ENCODE data around the gene TMEM38B. TPM values are rescaled to one million over a fixed set of nuclear protein-coding genes. Genes with fewer than 3 reads are reported as not detected.

The TMEM38B gene
- total and polyA plus RNA-seq, 2 experiments from 2014 or later, result 9.4 to 14.7 TPM

DNA sequence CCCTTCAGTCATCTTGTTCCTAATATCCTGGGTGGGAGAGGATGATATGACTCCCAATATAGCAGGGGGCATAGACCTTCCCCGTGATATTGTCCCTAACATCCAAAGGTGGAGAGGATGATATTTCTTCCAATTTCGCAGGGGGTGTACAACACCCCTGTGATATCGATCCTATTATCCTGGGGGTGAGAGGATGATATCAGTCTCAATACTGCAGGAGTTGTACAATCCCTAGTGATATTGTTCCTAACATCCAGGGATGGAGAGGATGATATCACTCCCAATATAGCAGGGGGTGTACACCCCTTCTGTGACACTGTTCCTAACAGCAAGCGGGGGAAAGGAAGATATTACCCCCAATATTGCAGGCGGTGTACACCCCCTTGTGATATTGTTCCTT, 122.6 kb downstream of the TMEM38B start (continued):
- TF ChIP-seq, protein P1, sequence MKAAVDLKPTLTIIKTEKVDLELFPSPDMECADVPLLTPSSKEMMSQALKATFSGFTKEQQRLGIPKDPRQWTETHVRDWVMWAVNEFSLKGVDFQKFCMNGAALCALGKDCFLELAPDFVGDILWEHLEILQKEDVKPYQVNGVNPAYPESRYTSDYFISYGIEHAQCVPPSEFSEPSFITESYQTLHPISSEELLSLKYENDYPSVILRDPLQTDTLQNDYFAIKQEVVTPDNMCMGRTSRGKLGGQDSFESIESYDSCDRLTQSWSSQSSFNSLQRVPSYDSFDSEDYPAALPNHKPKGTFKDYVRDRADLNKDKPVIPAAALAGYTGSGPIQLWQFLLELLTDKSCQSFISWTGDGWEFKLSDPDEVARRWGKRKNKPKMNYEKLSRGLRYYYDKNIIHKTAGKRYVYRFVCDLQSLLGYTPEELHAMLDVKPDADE (IDR thresholded peaks at IDR 0.05), result no peak
- TF ChIP-seq, protein P2, sequence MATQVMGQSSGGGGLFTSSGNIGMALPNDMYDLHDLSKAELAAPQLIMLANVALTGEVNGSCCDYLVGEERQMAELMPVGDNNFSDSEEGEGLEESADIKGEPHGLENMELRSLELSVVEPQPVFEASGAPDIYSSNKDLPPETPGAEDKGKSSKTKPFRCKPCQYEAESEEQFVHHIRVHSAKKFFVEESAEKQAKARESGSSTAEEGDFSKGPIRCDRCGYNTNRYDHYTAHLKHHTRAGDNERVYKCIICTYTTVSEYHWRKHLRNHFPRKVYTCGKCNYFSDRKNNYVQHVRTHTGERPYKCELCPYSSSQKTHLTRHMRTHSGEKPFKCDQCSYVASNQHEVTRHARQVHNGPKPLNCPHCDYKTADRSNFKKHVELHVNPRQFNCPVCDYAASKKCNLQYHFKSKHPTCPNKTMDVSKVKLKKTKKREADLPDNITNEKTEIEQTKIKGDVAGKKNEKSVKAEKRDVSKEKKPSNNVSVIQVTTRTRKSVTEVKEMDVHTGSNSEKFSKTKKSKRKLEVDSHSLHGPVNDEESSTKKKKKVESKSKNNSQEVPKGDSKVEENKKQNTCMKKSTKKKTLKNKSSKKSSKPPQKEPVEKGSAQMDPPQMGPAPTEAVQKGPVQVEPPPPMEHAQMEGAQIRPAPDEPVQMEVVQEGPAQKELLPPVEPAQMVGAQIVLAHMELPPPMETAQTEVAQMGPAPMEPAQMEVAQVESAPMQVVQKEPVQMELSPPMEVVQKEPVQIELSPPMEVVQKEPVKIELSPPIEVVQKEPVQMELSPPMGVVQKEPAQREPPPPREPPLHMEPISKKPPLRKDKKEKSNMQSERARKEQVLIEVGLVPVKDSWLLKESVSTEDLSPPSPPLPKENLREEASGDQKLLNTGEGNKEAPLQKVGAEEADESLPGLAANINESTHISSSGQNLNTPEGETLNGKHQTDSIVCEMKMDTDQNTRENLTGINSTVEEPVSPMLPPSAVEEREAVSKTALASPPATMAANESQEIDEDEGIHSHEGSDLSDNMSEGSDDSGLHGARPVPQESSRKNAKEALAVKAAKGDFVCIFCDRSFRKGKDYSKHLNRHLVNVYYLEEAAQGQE (IDR thresholded peaks at IDR 0.05; ENCODE audit: unreplicated experiment), result no peak
- TF ChIP-seq EZH2phosphoT487 (IDR thresholded peaks at IDR 0.05; ENCODE audit: unreplicated experiment), result no peak
- no peak for TF ChIP-seq STAT1 (IDR thresholded peaks at IDR 0.05; ENCODE audit: unreplicated experiment)
- no peak for TF ChIP-seq CREB1 (CRISPR knock-in tag; IDR thresholded peaks at IDR 0.05; ENCODE audit: low read depth)
- TF ChIP-seq JUNB (IDR thresholded peaks at IDR 0.05; ENCODE audit: unreplicated experiment), result no peak
- TF ChIP-seq, protein P3, sequence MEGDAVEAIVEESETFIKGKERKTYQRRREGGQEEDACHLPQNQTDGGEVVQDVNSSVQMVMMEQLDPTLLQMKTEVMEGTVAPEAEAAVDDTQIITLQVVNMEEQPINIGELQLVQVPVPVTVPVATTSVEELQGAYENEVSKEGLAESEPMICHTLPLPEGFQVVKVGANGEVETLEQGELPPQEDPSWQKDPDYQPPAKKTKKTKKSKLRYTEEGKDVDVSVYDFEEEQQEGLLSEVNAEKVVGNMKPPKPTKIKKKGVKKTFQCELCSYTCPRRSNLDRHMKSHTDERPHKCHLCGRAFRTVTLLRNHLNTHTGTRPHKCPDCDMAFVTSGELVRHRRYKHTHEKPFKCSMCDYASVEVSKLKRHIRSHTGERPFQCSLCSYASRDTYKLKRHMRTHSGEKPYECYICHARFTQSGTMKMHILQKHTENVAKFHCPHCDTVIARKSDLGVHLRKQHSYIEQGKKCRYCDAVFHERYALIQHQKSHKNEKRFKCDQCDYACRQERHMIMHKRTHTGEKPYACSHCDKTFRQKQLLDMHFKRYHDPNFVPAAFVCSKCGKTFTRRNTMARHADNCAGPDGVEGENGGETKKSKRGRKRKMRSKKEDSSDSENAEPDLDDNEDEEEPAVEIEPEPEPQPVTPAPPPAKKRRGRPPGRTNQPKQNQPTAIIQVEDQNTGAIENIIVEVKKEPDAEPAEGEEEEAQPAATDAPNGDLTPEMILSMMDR (conservative IDR thresholded peaks at IDR 0.05; ENCODE audit: low read depth in 2 of 2), result no peak
- no peak for TF ChIP-seq ZNF331 (CRISPR knock-in tag; IDR thresholded peaks at IDR 0.05; ENCODE audit: low read depth)
- no peak for TF ChIP-seq POLR2AphosphoS5 (IDR thresholded peaks at IDR 0.05; ENCODE audit: low read depth)

DNA sequence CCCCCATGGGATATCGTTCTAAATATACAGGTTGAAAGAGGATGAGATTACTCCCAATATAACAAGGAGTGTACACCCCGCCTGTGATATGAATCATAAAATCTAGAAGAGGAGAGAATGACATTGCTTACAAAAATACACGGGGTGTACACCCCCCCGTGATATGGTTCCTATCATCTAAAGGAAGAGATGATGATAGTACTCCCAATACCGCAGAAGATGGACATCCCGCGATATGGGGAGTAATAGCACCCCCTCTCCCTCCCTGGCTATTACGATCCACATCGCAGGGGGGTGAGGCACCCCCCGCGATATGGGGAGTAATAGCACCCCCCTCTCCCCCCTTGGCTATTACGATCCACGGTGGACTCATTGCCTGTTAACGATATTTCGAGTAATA, 124.6 kb downstream of the TMEM38B start:
- no peak overlapping the region for H3K4me2 ChIP-seq
- no peak overlapping the region for H3K27ac ChIP-seq (ENCODE audit: low read depth)
- Mint-ChIP-seq H3K27me3 (ENCODE audit: insufficient read depth, low read depth, poor library complexity) (no peaks in the 10 kb centered on the region), H3K9me3 (peaks cover 9% of the 10 kb centered on the region), H3K4me1 (no peaks in the 10 kb centered on the region), H3K27ac (no peak overlapping the region), H3K4me3 (no peak overlapping the region), H3K36me3 (ENCODE audit: low read depth) (no peaks in the 10 kb centered on the region)
- no peaks in the 10 kb centered on the region for H3F3A ChIP-seq (replicated peaks; ENCODE audit: low read depth)
- no peaks in the 10 kb centered on the region for H3K36me3 ChIP-seq (ENCODE audit: insufficient read depth)
- TF ChIP-seq, protein P2 (IDR thresholded peaks at IDR 0.05; ENCODE audit: unreplicated experiment), result no peak
- TF ChIP-seq JUNB (IDR thresholded peaks at IDR 0.05; ENCODE audit: unreplicated experiment) (no peak), EZH2 (IDR thresholded peaks at IDR 0.05; ENCODE audit: low read depth, unreplicated experiment) (no peak), CREB1 (CRISPR knock-in tag; IDR thresholded peaks at IDR 0.05; ENCODE audit: low read depth) (no peak)
- TF ChIP-seq, protein P3 (conservative IDR thresholded peaks at IDR 0.05; ENCODE audit: low read depth in 2 of 2), result no peak
- TF ChIP-seq, protein P1 (IDR thresholded peaks at IDR 0.05), result no peak
- no peaks in the 10 kb centered on the region for H3K4me1 ChIP-seq (ENCODE audit: insufficient read depth)
- no peak overlapping the region for H2AFZ ChIP-seq
- no peak for ATAC-seq
- H3K27me3 ChIP-seq (ENCODE audit: insufficient read depth), result no peaks in the 10 kb centered on the region
- DNase-seq (ENCODE audit: low spot score), result no peak
- H4K20me1 ChIP-seq (replicated peaks; ENCODE audit: insufficient read depth), result no peaks in the 10 kb centered on the region
- H3K4me3 ChIP-seq, result no peak overlapping the region
- no peaks in the 10 kb centered on the region for H3K79me2 ChIP-seq (replicated peaks; ENCODE audit: insufficient read depth)
- no peaks in the 10 kb centered on the region for H3K9me2 ChIP-seq (ENCODE audit: insufficient read depth)

All from GM23338 (cell line).